HG03103 (cell line): ENCODE results near the gene C9orf153.
A peak's percentile ranks its signal among the peaks of the same experiment; 100 is the strongest.
"Not testable (repeated sequence)": the region's sequence is repeated elsewhere in the genome, so short reads cannot be mapped to it uniquely, and the experiment has no call there.

ENCODE experiments used
- ATAC-seq: cut with Tn5 transposase; IDR thresholded peaks from one replicate; pipeline ENCODE4 v1.9.1; 2021; ENCODE audit warnings: low read depth; ENCODE audit not compliant: unreplicated experiment

C9orf153 gene

DNA sequence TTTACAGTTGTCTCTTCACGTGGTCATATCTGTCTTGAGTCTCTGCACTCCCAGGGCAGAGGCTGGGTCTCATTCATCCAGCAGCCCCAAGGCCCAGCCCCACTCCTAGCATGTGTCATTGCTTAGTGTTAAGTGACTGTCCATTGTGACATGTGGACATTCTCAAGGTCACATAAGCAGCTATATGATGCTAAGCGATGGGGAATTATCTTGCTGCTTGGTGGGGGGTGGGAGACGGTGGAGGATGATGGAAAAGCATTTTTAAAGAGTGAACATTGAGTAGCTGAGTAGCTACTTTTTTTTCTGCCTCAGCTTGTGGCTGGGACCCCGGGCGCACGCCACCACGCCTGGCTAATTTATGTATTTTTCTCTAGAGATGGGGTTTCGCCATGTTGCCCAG lies at the start of gene C9orf153:
Gene C9orf153, minus strand, starts transcription at position 101 of the 400 bp plus-strand sequence. CDS start 30,054 bp downstream, outside the sequence.
- no peak for ATAC-seq

DNA sequence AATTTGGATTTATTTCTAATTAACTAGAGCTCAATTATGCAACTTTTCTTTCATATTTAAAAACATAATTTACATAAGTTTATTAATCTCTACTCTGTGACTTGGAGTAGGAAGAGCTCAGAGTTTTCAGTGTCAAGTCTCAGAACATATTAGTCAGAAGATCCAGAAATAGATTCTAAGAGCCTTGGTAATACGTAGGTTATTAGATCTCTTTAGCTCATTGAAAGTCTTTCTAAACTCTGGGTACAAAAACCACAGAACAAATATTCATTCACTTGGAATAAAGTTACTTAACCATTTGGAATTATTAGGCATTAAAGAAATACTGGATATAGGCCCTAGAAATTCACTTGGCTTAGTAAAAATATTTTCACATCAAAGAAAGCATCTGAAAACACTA lies 49.2 kb upstream of the C9orf153 start:
- no peak for ATAC-seq

DNA sequence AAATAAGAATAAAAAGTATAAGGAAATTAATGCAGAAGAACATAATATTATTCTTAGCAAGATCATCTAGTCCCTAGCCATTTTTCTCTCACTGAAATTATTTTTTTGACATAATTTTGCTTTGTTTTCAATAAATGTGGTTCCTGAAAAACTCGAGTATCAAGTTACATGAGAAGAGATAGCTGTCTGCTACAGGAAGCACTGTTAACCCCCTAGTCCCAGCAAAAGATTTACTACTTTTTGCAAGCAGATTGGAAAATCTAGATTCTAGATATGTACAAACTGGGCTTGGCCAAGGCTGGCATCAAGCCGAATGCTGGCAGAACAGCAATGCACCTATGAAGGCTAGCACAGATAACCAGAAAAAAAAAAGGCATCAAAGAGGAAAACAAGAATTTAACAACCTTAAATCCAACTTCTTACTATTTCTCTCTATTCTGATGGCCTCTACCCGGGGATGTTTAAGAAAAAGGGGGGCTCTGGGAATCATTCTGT lies 44.8 kb upstream of the C9orf153 start:
- ATAC-seq: no peak

DNA sequence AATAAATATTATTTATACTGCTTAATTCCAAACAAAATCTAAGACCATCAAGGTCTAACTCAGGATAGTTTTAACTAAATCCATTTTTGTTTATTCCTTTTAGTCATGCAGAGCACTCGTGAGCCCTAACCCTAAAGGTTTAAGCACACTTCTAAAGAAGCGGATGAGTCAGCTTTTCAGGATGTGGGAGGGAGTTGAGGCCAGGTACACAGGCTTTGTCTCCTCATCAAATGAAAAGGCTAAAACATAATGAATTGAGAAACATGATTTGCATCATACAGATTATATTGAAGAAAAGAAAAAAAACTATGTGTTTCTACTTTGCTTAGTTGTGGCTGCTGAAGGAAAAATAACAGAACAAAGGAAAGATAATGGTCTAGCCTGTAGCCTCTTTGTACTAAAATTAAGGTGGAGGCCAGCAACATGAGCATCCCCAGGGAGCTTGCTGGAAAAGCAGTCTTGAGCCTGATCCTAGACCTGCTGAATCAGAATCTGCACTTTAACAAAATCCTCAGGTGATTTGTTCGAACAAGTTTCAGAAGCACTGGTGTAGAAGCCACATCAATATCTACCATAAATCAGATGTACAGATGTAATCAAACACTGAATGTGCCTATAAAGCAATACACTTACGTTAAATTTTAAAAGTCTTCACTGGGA lies 44.0 kb upstream of the C9orf153 start:
- no peak for ATAC-seq

DNA sequence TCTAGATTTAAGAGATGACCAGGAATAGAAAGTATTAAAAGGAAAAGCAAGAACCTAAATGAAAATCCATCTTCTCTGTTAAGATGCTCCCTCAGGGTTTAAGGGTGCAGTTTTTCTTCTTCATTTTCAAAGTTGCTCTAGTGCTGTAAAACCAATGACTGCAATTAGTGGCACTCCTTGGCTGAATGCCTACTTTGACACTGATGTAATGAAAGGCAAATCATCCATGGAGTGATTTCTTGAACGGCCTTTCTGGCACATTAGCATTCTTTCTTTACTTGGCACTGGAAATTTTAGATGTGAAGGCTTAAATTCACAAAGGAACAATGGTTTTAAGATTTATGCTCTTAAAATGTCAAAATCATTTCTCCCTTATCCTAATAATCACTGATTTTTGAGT lies 42.2 kb upstream of the C9orf153 start:
- no peak for ATAC-seq

DNA sequence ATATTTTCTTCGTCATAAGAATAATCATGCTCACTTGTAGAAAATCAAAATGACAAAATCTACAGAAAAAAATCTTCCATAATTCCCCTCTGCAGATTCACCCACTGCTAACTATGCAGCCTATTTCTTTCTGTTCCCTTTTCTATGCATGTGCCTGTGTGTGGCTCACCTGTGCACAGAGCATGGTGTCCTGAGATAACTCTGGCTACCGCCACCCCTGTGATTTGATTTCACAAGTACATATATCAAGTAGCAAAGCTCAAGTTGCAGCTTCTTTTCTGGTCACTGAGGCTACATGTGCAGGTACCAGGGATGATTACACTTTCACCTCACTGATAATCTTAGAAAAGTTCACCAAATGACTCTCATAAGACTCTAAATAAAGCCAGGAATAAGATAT lies 41.2 kb upstream of the C9orf153 start:
- no peak for ATAC-seq

DNA sequence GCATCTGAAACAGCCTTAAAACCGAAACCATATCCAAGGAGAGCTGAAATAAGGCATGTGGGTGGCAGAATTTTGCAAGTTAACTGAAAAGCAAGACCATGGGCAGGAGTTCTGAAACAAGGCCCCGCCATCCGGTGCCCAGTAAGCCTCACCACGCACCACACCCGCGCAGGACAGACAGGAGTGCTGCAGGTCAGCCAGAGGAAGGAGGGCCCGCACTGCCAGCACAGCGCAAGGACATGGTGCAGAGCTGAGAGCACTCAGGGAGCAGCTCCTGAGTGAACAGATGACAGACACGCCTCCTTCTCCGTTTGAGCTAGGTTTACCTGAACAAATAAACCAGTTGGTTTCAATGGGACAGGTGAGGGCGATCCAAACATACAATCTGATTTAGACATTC lies 39.4 kb upstream of the C9orf153 start:
- no peak for ATAC-seq

DNA sequence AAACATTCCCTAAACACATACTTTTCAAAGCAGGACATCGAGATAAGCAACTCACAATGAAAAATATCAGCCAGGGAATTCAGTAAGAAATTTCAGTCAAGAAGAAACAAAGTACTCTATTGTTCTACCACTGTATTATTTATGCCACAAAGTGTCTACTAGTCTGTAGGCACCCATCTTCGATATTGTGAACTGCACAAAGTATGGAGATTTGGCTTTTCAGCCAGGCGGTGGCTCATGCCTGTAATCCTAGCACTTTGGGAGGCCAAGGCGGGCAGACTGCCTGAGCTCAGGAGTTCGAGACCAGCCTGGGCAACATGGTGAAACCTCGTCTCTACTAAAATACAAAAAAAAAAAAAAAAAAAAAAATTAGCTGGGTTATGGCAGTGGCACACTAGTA lies 30.9 kb upstream of the C9orf153 start:
- not testable (repeated sequence) for ATAC-seq

DNA sequence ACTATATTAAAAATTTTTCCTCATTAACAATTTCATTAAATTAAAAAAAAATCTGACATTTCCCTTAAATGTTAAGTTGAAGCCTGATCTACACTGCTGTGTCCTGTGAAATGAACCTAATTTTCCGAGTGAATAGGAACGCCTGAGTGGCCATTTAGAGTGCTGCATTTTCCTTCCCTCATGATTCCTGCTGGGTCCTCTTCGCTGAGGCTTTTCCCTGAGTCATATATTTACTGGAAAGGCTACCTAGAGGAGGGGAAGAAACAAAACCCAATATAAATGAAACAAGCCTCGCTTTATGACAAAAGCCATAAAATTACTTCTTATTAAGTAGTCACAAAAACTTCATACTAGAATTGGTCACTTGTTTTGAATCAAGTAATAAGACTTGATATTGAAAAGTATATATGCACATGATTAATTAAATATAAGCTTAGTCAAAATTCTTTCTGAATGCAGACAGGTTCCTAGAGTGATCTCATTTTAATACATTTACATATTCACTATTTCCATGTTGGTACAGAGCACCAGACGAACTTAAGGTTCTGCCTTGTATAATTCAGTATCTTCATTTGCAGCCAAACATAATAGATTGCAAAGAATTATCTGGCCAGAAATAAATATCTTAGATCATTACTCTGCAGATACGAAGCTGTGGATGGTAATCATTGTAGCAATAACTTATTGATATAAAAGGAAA lies 29.2 kb upstream of the C9orf153 start:
- no peak for ATAC-seq

DNA sequence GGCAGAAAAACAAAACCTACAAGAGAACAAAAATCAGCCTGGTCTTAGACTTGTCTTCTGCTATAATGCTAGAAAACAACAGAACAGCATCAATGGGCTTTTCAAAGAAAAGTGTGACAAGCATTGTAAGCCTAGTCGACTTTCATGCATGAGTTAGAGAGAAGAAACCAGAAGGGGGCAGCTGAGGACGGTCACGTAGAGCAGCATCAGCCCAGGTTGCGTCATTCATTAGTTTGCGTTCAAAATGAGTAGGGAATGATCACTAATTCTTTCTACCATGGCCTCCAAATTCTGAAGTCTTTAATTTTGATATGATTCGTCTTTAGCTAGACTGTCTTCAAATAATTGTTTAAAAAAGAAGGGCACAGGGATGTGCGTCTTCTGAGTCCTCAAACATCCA lies 27.6 kb upstream of the C9orf153 start:
- no peak for ATAC-seq

DNA sequence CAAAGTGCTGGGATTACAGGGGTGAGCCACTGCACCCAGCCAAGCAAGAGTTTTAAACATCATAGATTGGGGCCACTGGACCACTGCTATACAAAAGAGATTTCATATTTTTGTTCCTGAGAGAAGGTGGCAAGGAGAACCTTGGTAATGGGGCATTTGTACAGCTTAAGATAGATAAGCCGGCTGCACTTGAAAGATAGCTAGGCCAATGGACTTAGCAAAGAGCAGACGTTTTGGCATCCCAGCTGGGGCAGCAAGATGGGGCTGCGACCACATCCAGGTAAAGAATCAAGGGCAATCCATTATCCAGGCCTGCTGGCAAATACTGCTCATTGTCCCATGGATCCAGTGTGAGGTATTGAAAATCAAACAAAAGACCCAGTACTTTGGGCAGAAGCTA lies 26.8 kb upstream of the C9orf153 start:
- no peak for ATAC-seq

DNA sequence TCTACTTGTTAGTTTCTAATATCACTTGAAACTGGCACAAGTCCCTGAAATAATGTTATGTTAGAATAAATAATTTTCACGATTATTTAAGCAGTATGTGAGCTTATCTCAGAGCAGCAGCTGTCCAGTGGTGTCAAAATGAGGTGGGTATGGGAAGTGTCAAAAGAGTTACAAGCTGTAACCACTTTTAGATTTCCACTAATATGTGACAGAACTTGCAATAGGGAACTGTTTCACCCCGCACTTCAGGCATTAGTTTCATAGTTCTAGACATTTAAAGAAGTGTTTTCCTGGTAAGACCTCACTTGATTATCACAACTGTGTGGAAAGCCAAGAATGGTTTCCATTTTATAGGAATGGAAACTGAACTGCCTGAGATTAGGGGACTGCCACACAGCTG lies 25.8 kb upstream of the C9orf153 start:
- no peak for ATAC-seq

DNA sequence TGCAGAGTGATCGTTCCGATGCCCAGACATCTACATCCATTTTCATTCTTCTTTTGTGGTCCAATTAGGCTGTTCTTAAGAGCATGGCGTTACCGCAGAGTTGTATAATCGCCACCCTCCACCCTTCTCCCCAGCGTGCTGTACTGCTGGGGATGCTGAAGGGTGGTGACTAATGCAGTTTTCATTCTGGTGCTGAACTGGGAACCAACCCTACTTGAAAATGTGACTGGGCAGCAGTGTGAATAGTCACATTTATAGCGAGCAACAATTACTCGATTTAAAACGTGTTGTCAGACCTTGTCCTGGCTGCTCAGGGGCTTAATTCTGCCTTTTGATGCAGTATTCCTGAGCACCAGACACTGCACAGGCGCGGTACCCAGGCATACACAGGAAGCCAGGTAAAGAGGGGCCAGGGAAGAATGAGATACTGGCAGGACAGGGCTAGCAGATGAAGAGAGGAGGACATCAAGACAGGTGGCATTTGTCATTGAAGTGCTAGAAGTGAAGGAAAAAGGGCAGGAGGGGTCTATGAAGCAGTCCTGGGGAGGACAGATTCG lies 23.6 kb upstream of the C9orf153 start:
- peak; percentile 5 for ATAC-seq

DNA sequence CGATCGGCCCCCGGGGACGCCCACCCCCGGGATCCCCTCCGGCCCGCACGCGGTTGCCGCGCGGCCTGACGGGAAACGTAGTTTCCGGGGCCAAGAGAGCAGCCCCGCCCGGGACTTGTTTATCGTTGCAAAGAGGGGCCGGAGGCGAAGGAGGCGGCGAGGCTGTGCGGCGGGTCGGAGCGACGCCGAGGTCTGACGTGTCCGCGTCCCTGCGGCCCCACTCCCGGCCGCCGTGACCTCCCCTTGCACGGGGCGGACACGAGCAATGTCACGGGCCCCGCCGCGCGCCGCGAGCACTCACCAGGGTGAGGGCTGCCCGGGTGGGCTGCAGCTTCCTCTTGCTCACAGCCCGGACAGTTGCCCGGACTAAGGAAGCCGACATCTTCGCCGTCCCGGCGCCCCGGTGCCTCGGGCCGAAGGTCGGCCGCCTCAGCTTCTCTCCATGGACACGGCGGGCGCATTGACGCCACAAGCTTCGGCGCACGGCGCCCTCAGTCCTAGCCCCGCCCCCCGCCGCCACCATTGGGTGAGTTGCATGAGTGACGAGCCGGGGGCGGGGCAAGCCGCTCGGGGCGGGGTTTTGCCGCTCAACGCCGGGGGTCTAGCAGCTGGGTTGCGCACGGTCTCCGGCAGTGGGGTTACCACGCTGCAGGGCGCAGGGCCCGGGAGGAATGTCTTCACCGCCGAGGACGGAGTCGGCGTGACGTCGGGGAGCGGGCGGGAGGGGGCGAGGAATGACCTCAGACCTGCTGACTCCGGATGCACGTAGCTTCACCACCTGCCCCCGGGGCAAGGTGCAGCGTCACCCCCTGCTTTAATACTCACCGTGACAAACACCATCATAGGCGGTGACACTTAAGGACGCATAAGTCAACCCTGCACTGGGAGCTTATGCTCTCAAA lies 22.9 kb upstream of the C9orf153 start, which contains the start of gene ISCA1:
Gene ISCA1, minus strand, starts transcription at position 462 of the 902 bp plus-strand sequence. Its CDS starts 80 bp downstream, at position 382.
- ATAC-seq: peak; percentile 72

DNA sequence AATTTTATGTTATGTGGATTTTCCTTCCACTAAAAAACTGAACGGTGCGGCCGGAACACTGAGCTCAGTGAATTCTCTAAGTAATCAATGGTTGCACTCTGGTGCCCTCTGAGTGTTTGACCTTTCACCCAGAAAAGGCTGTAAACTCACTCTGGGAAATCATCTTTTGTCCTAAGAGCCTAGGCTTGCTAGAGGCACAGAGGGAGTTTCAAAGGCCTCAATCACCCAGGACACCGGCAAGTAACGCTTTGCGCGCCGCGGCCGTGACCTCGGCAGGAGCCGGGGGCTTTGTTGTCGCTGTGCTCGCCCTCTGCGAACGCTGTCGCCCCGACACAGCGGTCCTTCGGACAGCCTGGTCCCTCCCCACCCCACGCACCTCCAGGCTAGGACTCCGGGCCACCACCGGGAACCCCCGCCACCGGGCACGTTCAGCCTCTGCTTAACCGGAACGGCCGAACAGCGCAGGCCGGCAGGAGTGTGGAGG lies 22.2 kb upstream of the C9orf153 start:
- peak; percentile 24 for ATAC-seq

DNA sequence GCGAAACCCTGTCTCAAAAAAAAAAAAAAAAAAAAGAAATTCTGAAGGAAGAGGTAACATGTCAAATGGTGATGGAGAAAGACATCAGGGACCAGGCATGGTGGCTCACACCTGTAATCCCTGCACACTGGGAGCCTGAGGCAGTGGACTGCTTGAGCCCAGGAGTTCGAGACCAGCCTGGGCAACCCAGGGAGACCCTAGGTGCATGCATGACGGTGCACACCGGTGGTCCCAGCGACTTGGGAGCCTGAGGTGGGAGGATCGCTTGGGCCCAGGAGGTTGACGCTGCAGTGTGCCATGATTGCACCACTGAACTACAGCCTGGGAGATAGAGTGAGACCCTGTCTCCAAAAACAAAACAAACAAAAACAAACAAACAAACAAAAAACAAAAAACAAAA lies 21.1 kb upstream of the C9orf153 start:
- no peak for ATAC-seq

DNA sequence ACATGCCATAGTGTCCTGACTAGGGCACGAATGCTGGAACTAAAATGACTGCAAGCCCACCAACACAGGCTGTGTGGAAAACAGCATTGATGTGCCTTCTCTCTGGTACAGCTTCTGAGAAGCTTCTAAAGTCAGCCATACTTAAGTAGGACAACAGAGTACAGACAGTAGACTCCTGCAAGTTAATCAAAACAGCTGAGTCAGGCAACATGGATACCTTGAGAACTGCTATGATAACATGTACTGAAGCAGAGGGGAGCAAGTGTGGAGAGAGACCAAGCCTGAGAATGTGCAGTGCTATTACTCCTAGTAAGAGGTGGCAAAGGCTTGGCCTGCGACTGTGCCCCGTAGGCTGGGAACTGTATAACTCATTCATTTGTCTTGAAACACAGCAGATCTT lies 20.4 kb upstream of the C9orf153 start:
- no peak for ATAC-seq

DNA sequence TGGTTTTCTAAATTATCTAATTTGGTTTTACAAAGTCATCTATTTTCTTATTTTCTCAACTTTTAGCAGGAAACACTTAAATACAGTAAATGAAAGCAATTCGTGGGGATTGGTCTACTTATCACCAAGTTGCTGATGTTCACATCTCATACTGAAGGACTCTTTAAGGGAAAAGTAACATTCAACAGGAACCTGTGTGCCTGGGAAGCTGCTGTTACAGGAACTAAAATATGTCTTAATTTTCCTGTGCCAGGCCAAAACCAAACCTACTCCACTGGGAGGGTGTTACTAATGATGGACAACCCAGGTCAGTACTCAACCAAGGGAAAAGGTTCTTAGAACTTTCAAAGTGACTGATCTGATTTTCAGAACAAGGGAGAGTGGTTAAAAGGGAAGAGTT lies 17.6 kb upstream of the C9orf153 start:
- no peak for ATAC-seq

DNA sequence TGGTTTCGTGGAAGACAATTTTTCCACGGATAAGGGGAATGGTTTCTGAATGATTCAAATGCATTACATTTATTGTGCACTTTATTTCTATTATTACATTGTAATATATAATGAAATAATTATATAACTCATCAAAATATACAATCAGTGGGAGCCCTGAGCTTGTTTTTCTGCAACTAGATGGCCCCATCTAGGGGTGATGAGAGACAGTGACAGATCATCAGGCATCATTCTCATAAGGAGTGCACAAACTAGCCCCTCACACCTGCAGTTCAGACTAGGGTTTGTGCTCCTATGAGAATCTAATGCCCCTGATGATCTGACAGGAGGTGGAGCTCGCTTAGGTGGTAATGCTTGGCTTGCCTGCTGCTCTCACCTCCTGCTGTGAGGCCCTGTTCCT lies 16.5 kb upstream of the C9orf153 start:
- ATAC-seq: no peak

DNA sequence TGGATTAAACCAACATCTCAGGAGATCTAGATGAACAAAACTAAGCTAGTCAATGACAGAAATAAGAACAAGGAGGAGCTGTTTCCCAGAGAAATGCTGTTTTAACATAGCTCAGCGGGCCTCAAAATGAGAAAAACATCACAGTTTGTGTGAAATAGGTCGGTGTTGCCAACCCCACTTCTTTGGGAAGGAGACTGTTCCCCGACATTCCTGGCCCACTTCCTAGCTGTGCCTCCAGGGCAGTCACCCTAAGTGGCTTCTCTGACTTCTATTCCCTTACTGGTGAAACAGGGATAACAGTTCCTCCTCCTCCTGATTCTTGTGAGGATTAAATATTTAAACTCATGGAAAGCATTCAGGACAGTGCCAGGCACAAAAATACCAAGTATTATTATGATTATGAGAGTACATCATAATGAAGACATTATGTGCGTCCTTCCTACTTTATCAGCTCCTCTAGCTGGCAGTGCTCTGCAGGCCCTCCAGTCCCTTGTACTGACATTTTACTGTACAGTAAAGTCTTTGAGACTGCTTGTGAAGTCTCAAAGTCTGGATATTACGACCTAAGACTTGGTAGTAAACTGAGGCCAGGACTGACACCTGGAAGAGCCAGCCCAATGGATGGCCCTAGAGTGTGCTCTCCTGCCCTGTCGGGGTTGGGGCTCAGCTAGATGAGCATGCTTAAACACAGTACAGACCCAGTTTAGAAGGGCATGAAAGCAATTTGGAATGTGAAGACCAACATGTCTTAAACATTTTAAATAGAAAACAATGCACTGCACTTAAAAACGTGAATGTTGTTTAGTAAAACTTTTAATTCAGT lies 15.6 kb upstream of the C9orf153 start:
- no peak for ATAC-seq
